CD4-positive, alpha-beta T cell treated with Interleukin-6 at 100 ng/mL for 8 hours (primary cell): Measurements from ENCODE around the gene CACHD1.
"Not testable (repeated sequence)": the region's sequence is repeated elsewhere in the genome, so short reads cannot be mapped to it uniquely, and the experiment has no call there.

Experiments used
- DNase-seq: peaks from one replicate; pipeline ENCODE4 v3.0.0-alpha.2; 2020; ENCODE audit warnings: mixed read lengths, low spot score

Gene CACHD1

DNA sequence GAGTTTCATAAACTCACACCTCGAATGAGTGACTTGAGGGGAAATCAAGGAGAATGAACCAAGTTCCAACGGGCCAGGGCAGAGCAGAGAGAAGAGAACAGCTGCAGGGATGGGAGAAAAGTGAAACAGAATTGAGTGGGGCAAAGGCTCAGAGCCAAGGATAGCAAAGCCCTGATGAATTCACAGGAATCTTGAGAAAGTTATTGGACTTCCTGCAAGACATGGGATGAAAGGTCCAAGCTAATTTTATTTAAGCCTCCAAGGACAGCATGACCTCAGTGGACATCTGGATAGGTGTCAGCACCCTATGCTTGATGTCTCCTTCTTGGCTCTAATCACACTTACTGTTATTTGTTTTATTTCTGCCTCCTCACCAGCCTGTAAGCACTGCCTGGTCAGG, 232.0 kb downstream of the CACHD1 start:
- no peak for DNase-seq

DNA sequence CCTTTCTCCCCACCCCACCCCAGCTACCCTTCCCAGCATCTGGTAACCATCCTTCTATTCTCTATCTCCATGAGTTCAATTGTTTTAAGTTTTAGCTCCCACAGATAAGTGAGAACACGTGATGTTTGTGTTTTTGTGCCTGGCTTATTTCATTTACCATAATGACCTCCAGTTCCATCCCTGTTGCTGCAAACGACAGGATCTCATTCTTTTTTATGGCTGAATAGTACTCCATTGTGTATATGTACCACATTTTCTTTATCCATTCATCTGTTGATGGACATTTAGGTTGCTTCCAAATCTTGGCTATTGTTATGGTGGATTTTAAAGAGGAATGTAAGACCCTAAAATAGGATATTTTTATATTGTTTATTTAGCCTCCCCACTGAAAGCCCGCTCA, 232.7 kb downstream of the CACHD1 start:
- not testable (repeated sequence) for DNase-seq

DNA sequence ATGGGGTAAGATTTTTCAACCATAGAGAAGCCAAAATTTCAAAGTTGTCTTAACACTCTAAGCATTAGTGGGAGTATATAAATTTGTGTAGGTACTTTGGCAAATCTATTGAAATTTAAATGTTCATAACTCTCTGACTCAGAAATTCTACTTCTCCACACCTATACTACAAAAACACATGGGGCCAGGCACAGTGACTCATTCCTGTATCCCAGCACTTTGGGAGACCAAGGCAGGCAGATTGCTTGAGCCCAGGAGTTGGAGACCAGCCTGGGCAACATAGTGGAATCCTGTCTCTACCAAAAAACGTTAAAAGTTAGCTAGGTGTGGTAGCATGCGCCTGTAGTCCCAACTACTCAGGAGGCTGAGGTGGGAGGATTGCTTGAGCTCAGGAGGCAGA, 233.7 kb downstream of the CACHD1 start:
- DNase-seq = no peak

DNA sequence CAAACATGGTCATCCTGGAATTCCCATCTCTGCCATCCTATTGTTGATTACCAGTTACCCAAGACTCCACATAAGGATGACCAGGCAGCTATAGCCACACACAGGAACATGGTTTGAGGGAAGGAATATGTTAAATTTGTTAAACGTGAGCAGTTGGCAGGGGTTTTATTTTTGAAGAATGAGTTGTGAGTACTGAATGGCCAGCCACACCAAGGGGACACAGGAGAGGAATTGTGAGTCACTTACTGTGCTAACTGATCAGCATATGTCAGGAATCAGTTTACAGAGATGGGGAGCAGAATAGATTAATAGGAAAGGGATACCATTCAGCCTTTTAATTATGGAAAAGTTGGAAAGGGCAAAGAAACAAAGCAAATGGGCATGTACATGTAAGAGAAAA, 235.7 kb downstream of the CACHD1 start:
- no peak for DNase-seq

DNA sequence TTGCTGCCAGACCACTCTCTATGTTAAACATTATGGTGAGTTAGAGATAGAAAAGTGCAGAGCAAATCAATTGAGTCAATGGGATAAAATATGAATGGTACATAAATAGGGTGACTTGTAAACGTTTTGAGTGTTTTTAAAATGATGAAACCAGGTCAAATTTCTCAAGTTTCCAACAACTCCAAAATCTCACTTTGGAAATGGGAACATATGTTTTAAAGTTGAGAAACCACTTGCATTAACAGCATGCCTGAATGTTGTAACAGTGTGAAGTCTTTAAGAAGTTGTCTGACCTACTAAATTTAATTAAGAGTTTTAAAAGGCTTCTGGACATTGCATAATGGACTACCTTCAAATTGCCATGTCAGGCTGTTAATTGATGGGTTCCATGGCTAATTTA, 241.3 kb downstream of the CACHD1 start:
- DNase-seq = no peak

DNA sequence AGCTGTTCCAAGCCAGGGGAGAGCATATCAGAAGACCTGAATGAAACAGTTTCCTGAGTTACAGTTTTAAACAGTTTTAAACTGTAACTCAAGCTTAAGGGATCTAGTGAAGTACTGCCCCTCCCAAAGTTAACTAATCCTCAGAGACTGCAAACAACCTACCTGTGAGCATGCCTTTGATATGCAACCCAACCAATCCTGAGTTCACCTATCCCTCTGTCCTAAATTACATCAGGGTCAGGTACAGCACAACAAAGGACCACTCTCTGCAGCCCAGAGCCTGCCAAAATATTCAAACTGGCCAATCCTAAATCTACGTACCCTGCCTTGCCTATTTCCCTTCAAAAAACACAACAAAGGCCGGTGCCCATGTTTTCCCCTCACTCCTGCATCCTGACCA, 242.1 kb downstream of the CACHD1 start:
- DNase-seq = no peak

DNA sequence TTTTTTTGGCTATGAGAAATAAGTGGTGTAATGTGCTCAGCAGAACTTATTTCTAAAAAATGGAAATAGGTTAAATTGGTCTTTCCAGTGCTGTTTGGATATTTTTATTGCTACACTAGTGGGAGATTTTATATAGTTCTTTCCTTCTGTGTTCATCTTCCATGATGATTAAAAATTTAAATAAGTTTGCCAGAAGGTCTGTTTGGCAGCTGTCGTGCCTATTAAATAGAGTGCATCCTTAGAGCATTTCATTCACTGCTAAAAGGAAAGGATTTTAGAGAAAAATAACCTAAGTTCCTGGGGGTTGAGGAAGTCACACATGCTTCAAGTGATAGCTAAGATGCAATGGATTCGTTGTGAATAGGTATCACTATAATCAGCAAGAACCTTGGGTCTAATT, 245.3 kb downstream of the CACHD1 start:
- no peak for DNase-seq

DNA sequence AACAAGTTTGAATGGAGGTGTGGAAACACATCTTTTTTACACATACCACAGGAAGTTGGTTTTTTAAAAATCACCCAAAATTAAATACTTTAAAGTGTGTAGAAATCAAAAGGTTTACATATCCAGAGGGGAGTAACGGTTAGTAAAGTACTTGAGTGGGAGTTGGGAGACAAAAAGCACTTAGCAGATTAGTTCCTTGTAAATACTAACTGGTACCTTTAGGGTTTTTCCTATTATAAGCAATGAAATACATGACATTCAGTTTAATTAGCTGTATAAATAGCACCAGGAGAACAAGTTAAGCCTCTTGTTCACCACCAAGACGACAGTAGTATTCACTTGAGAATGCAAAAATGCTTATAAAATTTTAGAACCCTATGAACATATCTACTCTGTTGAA, 251.2 kb downstream of the CACHD1 start:
- DNase-seq = no peak

DNA sequence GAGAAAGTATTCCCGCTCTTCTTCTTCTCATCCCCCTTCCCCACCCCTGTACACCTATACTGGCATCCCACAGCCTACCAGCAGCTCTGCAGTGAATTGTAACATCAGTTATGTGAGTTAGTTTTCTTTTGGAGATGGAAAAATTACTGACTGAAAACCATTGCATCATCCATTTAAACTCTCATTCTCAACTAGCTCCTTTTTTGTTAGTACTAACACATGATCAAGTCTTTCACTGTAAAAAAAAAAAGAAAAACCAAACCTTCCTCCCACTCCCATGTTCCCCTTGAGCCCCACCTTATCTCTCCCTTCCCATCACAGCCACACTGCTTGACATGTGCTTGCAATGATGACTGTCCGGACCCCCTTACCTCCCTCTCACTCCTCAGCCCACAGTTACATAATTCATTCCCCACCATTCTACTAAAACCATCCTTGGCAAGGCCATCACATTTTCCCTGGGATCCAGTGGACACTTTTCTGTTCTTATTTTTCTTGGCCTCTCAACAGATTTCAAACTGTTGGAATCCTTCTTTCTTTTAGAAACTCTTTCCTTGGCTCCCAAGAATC, 251.7 kb downstream of the CACHD1 start:
- DNase-seq = no peak

DNA sequence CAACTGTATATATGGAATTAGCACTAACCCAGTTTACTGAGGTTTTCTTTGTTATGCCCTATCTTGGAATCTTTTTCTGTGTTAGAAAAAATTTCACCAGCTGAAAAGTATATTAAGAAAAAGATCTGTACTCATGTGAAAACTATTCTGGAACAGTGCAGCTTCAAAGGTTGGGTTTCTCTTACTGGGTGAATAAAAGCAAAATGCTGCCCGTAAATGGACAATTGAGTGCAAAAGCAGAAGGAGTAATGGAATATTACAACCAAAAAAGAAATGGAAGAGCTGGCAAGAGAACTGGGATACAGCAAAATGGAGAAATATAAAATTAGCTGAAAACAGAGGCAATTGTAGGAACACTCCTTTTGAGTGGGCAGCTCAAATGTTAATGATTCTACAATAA, 257.9 kb downstream of the CACHD1 start:
- no peak for DNase-seq

DNA sequence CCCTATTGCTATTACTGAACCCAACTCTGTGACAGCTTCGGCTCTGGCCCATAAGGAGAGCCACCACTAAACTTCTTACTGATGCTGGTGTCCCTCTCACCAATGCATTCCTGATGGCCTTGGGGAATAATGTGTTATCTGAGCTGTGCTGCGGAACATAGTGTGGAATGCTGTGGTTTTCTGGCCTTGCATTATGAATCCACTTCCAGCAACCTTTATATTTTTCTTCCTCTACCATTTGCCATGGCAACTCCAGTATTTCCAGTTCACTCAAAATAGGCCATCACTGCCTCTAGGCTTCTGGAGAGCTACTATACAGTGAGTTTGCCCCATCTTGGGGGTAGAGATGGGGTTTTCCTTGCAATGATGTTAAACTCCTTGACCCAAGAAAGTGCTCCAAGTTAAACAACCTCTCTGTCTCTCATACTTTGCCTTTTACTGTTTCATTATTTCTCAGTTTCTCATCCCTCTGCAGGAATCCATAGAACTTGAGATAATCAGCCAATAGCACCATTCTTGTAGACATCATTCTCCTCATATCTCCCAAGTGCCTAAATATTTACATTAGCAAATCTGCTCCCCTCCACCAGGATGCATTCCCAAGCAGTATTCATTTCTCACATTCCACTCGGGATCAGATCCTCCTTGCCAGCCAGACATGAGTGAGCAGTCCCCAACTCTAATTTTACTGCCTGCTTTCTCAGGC, 263.8 kb downstream of the CACHD1 start:
- no peak for DNase-seq

DNA sequence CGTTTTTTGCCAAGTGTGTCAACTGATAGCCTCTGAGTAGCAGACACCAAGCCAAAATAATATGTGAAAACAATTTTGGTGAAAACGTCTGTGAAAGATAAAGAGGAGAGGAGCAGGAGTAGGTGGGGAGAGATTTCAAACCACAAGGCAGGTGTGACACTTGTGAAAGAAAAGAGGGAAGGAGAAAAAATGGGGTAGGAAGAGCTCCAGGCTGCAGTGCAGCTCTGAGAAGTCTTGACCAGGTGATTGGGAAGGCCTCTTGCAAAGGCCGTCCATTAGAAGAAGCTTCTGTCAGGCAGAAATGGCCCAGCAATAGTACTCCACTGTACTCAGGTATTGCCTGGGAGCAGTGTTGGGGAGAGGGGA, 264.3 kb downstream of the CACHD1 start:
- no peak for DNase-seq

DNA sequence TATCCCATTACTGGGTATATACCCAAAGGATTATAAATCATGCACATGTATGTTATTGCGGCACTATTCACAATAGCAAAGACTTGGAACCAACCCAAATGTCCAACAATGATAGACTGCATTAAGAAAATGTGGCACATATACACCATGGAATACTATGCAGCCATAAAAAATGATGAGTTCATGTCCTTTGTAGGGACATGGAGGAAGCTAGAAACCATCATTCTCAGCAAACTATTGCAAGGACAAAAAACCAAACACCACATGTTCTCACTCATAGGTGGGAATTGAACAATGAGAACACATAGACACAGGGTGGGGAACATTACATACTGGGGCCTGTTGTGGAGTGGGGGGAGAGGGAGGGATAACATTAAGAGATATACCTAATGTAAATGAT, 270.8 kb downstream of the CACHD1 start:
- not testable (repeated sequence) for DNase-seq
